ENCODE data around the gene TTYH2.

DNA sequence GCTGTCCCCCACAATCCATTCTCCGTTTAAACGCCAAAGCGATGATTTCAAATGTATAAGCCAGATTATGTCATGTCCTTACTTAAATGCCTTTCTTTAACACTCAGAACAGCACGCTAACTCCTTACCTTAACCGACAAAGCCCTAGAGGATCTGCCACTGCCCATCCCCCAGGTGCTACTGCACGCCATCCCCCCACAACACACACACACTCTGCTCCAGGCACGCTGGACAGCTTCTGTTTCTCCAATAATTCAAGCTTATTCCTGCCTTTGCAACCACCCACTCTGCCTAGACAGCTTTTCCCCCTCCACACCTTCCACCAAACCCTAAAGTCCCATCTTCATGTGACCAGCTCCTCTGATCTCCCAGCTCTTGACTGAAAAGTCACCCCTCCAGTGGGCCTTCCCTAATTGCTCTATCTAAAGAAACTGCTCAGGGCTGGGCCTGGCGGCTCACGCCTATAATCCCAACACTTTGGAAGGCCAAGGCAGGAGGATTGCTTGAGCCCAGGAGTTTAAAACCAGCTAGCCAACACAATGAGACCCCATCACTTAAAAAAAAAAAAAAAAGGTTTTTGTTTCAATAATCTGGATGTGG is 48.8 kb upstream of the TTYH2 start:
- no peak for TF ChIP-seq EZH2 (IDR thresholded peaks at IDR 0.05; ENCODE audit: borderline replicate concordance, low read depth, low read length, poor library complexity, severe bottlenecking)
- TF ChIP-seq, protein P1, sequence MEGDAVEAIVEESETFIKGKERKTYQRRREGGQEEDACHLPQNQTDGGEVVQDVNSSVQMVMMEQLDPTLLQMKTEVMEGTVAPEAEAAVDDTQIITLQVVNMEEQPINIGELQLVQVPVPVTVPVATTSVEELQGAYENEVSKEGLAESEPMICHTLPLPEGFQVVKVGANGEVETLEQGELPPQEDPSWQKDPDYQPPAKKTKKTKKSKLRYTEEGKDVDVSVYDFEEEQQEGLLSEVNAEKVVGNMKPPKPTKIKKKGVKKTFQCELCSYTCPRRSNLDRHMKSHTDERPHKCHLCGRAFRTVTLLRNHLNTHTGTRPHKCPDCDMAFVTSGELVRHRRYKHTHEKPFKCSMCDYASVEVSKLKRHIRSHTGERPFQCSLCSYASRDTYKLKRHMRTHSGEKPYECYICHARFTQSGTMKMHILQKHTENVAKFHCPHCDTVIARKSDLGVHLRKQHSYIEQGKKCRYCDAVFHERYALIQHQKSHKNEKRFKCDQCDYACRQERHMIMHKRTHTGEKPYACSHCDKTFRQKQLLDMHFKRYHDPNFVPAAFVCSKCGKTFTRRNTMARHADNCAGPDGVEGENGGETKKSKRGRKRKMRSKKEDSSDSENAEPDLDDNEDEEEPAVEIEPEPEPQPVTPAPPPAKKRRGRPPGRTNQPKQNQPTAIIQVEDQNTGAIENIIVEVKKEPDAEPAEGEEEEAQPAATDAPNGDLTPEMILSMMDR (conservative IDR thresholded peaks at IDR 0.05; ENCODE audit: low read depth, low read length) = no peak
